ENCODE data around the gene FILIP1.

FILIP1 gene

GRCh38 chr6:75326557-75327258 lies 166.9 kb downstream of the FILIP1 start:
- TF ChIP-seq CTCF (IDR thresholded peaks at IDR 0.05; ENCODE audit: control insufficient read depth, extremely low read depth, insufficient read depth): no peak
- no peak overlapping the region for H3K4me3 ChIP-seq (ENCODE audit: low read depth, low read length)
- no peak for DNase-seq (ENCODE audit: low read depth)

- no peak for TF ChIP-seq CTCF (IDR thresholded peaks at IDR 0.05; ENCODE audit: control insufficient read depth, extremely low read depth, insufficient read depth)
- no peak overlapping the region for H3K4me3 ChIP-seq (ENCODE audit: low read depth, low read length)
- DNase-seq (ENCODE audit: low read depth): no peak
These were observed 174.7 kb downstream of the FILIP1 start for GRCh38 chr6:75318900-75319299.

GRCh38 chr6:75317503-75318206 lies 175.9 kb downstream of the FILIP1 start:
- DNase-seq (ENCODE audit: low read depth): no peak
- H3K4me3 ChIP-seq (ENCODE audit: low read depth, low read length): no peak overlapping the region
- no peak for TF ChIP-seq CTCF (IDR thresholded peaks at IDR 0.05; ENCODE audit: control insufficient read depth, extremely low read depth, insufficient read depth)

GRCh38 chr6:75315978-75316377 lies 177.6 kb downstream of the FILIP1 start:
- no peak overlapping the region for H3K4me3 ChIP-seq (ENCODE audit: low read depth, low read length)
- TF ChIP-seq CTCF (IDR thresholded peaks at IDR 0.05; ENCODE audit: control insufficient read depth, extremely low read depth, insufficient read depth): no peak
- no peak for DNase-seq (ENCODE audit: low read depth)

GRCh38 chr6:75308250-75308988 lies 185.2 kb downstream of the FILIP1 start:
- no peak for DNase-seq (ENCODE audit: low read depth)
- no peak for TF ChIP-seq CTCF (IDR thresholded peaks at IDR 0.05; ENCODE audit: control insufficient read depth, extremely low read depth, insufficient read depth)
- H3K4me3 ChIP-seq (ENCODE audit: low read depth, low read length): no peak overlapping the region

- no peak overlapping the region for H3K4me3 ChIP-seq (ENCODE audit: low read depth, low read length)
- TF ChIP-seq CTCF (IDR thresholded peaks at IDR 0.05; ENCODE audit: control insufficient read depth, extremely low read depth, insufficient read depth): no peak
- no peak for DNase-seq (ENCODE audit: low read depth)
These were observed 186.1 kb downstream of the FILIP1 start for GRCh38 chr6:75307364-75308004.

All from LNCaP clone FGC (cell line).